ENCODE results near the gene SLC7A6OS.

The SLC7A6OS gene

DNA sequence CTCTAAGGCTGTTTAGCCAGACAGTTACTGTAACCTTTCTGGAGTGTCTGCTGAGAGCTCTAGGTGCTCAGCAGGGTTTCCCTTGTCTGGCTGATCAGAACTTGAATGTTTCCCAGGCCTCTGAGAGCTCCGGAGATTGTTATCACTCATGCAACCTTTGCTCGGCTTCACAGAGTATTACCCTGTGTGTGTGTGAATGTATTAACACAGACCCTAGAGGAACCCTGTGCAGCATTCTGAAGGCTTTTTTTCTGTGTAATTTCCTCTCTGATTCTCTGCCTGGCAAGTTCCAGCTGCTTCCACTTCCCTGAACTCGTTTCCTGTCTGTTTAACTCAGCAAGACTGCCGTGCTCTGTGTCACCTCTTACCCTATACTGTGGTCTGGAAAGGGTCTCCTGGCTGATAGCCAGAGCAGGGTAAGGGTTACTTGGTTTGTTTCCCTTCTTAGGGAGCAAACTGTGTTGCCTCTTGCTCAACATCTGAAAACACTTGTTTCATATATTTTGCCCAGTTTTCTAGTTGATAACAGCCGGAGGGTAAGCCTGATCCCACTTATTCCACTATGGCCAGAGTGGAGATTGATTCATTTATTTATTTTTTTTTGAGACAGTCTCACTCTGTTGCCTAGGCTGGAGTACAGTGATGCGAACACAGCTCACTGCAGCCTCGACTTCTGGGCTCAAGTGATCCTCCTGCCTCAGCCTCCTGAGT, 21.8 kb upstream of the SLC7A6OS start:
- no peak overlapping the region for H3K4me3 ChIP-seq (ENCODE audit: low read length)
- peak; percentile 17 for DNase-seq (ENCODE audit: low read depth)
- TF ChIP-seq, protein P1, sequence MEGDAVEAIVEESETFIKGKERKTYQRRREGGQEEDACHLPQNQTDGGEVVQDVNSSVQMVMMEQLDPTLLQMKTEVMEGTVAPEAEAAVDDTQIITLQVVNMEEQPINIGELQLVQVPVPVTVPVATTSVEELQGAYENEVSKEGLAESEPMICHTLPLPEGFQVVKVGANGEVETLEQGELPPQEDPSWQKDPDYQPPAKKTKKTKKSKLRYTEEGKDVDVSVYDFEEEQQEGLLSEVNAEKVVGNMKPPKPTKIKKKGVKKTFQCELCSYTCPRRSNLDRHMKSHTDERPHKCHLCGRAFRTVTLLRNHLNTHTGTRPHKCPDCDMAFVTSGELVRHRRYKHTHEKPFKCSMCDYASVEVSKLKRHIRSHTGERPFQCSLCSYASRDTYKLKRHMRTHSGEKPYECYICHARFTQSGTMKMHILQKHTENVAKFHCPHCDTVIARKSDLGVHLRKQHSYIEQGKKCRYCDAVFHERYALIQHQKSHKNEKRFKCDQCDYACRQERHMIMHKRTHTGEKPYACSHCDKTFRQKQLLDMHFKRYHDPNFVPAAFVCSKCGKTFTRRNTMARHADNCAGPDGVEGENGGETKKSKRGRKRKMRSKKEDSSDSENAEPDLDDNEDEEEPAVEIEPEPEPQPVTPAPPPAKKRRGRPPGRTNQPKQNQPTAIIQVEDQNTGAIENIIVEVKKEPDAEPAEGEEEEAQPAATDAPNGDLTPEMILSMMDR (conservative IDR thresholded peaks at IDR 0.05; ENCODE audit: low read length) = no peak

DNA sequence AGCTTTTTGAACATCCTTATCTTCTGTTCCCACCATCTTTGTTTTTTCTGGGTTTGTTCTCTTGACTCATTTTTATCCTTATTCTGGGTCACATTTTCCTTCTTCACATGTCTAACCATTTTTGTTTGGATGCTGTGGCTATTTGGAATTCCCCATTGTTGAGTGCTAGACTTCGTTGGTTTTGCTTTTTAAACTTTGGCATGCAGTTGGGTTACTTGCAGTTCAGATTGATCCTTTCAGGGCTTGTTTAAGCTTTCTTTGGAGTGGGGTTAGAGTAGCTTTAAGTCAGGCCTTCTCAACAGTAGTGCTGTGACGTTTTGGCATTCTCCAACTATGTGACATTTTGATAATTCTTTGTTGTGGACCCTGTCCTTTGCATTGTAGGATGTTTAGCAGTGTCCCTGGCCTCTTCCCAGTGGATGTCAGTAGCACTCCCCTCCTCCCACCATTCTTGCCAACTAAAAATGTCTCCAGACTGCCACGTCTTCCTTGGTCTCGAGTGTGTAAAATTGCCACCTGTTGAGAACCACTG, 21.2 kb upstream of the SLC7A6OS start:
- TF ChIP-seq, protein P1 (conservative IDR thresholded peaks at IDR 0.05; ENCODE audit: low read length) = no peak
- no peak overlapping the region for H3K4me3 ChIP-seq (ENCODE audit: low read length)
- DNase-seq (ENCODE audit: low read depth) = peak; percentile 62

DNA sequence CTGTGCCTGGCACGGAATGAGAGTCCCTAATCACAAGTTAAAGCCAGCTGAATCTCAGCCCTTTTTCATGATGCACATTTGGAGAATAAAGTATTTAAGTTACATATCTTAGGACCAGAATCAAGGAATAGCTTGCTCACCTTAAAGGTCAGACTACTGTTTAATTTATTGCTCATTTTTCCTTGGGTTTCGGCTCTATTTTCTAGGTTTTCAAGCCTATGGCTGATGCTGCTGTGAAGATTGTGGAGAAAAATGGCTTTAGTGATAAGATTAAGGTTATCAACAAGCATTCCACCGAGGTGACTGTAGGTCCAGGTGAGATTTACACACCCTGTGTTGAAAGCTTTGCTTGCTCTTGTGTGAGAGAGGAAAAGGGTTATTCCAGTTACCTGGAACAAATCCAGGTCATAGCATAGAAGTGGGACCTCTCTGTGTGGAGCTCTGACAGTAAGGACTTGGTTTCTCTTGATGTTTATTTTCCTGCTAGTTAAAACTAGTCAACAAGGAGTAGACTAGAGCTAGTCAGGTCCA, 18.2 kb upstream of the SLC7A6OS start:
- DNase-seq (ENCODE audit: low read depth) = no peak
- no peak overlapping the region for H3K4me3 ChIP-seq (ENCODE audit: low read length)
- TF ChIP-seq, protein P1 (conservative IDR thresholded peaks at IDR 0.05; ENCODE audit: low read length) = no peak

DNA sequence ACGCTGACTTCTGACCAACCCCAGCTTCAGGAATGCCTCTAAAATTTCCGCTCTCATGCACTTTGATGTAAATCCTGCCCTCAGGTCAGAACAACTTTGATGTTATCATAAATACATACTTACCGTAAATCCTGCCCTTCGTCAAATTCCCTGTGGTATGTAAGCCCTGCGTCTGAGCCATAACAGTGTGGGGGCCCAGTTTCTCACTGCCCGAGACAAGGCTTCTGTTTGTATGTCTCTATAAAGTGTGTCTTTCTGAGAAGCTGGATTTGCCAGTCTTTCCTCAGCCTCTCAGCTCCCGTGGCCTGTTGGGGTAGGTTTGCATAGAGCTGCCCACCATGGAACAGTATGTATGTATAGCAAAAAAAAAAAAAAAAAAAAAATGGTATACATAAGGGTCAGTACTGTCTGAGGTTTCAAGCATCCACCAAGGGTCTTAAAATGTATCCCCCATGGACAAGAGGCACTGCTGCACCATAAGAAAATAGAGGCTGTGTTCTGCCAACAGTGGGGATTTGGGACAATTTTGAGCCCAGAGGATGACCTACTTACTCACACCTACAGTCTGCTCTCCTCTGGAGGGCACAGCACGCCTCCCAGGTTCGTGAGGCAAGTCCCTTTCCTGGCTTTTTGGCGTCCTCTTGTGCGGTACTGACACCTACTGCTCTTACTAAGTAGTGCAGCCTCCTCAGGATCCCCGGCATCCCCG, 17.6 kb upstream of the SLC7A6OS start:
- no peak overlapping the region for H3K4me3 ChIP-seq (ENCODE audit: low read length)
- peak; percentile 81 for DNase-seq (ENCODE audit: low read depth)
- TF ChIP-seq, protein P1 (conservative IDR thresholded peaks at IDR 0.05; ENCODE audit: low read length) = peak; percentile 97

DNA sequence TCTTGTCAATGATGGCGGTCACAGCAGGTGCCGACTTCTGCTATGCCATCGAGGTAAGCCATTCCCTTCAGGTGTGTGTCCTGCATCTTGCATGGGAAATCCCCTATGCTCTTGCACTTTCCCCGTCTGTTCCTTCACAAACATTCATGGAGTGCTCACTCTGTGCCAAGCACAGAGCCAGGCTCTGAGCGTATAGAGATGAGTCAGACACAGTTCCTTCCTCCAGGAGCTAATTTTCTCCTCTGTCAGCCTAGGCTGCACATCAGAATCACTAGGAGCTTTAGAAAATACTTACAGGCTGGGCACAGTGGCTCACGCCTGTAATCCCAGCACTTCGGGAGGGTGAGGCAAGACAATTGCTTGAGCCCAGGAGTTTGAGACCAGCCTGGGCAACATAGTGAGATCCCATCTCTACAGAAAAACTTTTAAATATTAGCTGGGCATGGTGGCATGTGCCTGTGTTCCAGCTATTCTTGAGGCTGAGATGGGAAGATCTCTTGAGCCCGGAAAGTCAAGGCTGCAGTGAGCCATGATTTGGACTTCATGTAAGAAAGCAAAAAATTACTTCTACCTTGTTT, 14.1 kb upstream of the SLC7A6OS start:
- H3K4me3 ChIP-seq (ENCODE audit: low read length) = no peak overlapping the region
- TF ChIP-seq, protein P1 (conservative IDR thresholded peaks at IDR 0.05; ENCODE audit: low read length) = no peak
- no peak for DNase-seq (ENCODE audit: low read depth)

DNA sequence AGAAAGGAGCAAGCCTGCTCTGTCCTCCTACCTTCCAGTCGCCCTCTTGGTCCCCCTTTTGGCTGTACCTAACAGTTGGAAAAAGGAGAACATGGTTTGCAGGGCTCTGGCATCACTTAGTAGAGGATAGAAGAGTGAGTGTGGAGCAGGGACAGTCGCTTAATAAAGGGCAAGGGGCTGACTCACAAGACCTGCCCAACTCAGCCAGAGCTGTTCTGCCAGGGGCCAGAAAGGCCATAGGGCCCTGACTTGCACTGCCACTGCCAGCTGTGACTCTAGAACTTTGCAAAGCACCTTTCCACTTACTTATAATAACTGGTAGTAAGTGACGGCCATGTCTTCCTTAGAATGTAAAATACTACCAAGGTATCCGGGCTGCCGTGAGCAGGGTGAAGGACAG, 13.6 kb upstream of the SLC7A6OS start:
- no peak for DNase-seq (ENCODE audit: low read depth)
- TF ChIP-seq, protein P1 (conservative IDR thresholded peaks at IDR 0.05; ENCODE audit: low read length) = no peak
- no peak overlapping the region for H3K4me3 ChIP-seq (ENCODE audit: low read length)
